Measurements from ENCODE around the gene MAD1L1.

The MAD1L1 gene

DNA sequence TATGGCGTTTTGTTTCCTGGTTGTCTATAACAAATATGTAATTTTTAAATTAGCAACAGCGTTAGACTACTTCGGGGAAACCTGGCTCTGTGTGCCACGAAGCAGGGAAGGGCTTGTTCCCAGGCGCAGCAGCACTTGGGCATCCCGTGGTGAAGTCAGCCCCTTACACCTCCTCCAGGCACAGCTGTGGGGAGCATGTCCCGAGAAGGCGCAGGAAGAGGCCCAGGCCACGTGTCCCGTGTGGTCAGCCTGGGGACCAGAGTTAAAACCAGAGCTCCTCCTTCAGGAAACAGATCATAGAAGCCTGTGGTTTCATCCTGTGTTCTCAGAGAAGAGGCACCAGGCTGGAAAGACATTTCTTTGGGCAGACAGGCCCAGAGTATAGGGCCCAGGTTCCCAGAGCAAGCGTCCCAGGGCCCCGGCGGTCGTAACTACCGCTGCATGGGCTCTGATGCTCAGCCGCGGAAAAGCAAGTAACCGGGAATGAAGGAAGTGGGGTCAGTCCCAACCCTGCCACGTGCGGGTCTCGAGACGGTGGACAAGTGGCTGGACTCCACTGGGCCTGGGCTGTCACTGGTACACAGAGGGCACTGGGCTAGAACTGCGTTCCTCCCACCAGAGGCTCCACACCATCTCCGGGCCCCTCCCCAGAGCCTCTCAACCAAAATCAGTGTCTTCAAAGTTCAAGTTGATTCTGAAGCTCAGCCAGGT, 16.4 kb upstream of the MAD1L1 start:
- Histone ChIP-seq H3K27ac (ENCODE audit: low read depth, low read length) (no peak overlapping the region), H3F3A (ENCODE audit: control insufficient read depth, insufficient read depth) (peaks cover 14% of the 10 kb centered on the region; the same call in 1 of the 2 replicates), H3K9me3 (ENCODE audit: control insufficient read depth, insufficient read depth, low read length) (no peaks in the 10 kb centered on the region), H3K4me1 (ENCODE audit: control insufficient read depth, low read length) (peaks cover 24% of the 10 kb centered on the region), H3K4me3 (ENCODE audit: low read length) (no peak overlapping the region), H3K36me3 (ENCODE audit: control insufficient read depth, low read length) (peaks cover 48% of the 10 kb centered on the region), H3K79me2 (ENCODE audit: control insufficient read depth, low read length) (peaks cover 5% of the 10 kb centered on the region), H3K4me2 (ENCODE audit: low read length) (no peak overlapping the region), H4K20me1 (ENCODE audit: control insufficient read depth, insufficient read depth, low read depth, low read length) (no peaks in the 10 kb centered on the region), H3K9me2 (replicated peaks; ENCODE audit: control insufficient read depth, low read length) (no peaks in the 10 kb centered on the region), H3K27me3 (ENCODE audit: control insufficient read depth, low read length) (no peaks in the 10 kb centered on the region)
- TF ChIP-seq EZH2phosphoT487 (IDR thresholded peaks at IDR 0.05; ENCODE audit: borderline replicate concordance, low read length) (no peak), CTCF (IDR thresholded peaks at IDR 0.05; ENCODE audit: low read depth, low read length, poor library complexity, severe bottlenecking) (no peak)

GRCh38 chr7:2247141-2247995, 14.6 kb upstream of the MAD1L1 start:
- peak; percentile 99 for TF ChIP-seq CTCF (IDR thresholded peaks at IDR 0.05; ENCODE audit: low read depth, low read length, poor library complexity, severe bottlenecking)
- no peak for TF ChIP-seq EZH2phosphoT487 (IDR thresholded peaks at IDR 0.05; ENCODE audit: borderline replicate concordance, low read length)
- Histone ChIP-seq H3K27me3 (ENCODE audit: control insufficient read depth, low read length) (no peaks in the 10 kb centered on the region), H3K36me3 (ENCODE audit: control insufficient read depth, low read length) (peaks cover 41% of the 10 kb centered on the region), H4K20me1 (ENCODE audit: control insufficient read depth, insufficient read depth, low read depth, low read length) (no peaks in the 10 kb centered on the region), H3K4me3 (ENCODE audit: low read length) (no peak overlapping the region), H3K27ac (ENCODE audit: low read depth, low read length) (0 out of 2 replicates have a peak overlapping the region, but pooled peaks have one; percentile 12), H3K4me1 (ENCODE audit: control insufficient read depth, low read length) (peaks cover 41% of the 10 kb centered on the region), H3K4me2 (ENCODE audit: low read length) (peak overlapping the region; percentile 41), H3F3A (ENCODE audit: control insufficient read depth, insufficient read depth) (peaks cover 14% of the 10 kb centered on the region; the same call in 1 of the 2 replicates), H3K9me3 (ENCODE audit: control insufficient read depth, insufficient read depth, low read length) (no peaks in the 10 kb centered on the region), H3K9me2 (replicated peaks; ENCODE audit: control insufficient read depth, low read length) (no peaks in the 10 kb centered on the region), H3K79me2 (ENCODE audit: control insufficient read depth, low read length) (peaks cover 23% of the 10 kb centered on the region)

- Histone ChIP-seq H3K9me2 (replicated peaks; ENCODE audit: control insufficient read depth, low read length) (no peaks in the 10 kb centered on the region), H3F3A (ENCODE audit: control insufficient read depth, insufficient read depth) (peaks cover 14% of the 10 kb centered on the region; the same call in 1 of the 2 replicates), H3K36me3 (ENCODE audit: control insufficient read depth, low read length) (peaks cover 37% of the 10 kb centered on the region), H3K4me1 (ENCODE audit: control insufficient read depth, low read length) (peaks cover 43% of the 10 kb centered on the region), H3K27me3 (ENCODE audit: control insufficient read depth, low read length) (no peaks in the 10 kb centered on the region), H3K4me3 (ENCODE audit: low read length) (peak overlapping the region; percentile 9), H3K79me2 (ENCODE audit: control insufficient read depth, low read length) (peaks cover 35% of the 10 kb centered on the region), H4K20me1 (ENCODE audit: control insufficient read depth, insufficient read depth, low read depth, low read length) (no peaks in the 10 kb centered on the region), H3K9me3 (ENCODE audit: control insufficient read depth, insufficient read depth, low read length) (no peaks in the 10 kb centered on the region), H3K4me2 (ENCODE audit: low read length) (peak overlapping the region; percentile 41), H3K27ac (ENCODE audit: low read depth, low read length) (peak overlapping the region; percentile 12)
- no peak for TF ChIP-seq EZH2phosphoT487 (IDR thresholded peaks at IDR 0.05; ENCODE audit: borderline replicate concordance, low read length)
- TF ChIP-seq CTCF (IDR thresholded peaks at IDR 0.05; ENCODE audit: low read depth, low read length, poor library complexity, severe bottlenecking), result no peak
Measured at GRCh38 chr7:2245883-2246675, 13.3 kb upstream of the MAD1L1 start.
